Renal cortical epithelial cell (primary cell): Measurements from ENCODE around the gene TRPM4. TPM values are rescaled to one million over a fixed set of nuclear protein-coding genes. Genes with fewer than 3 reads are reported as not detected.

Experiments used
- DNase-seq: peaks from one replicate; pipeline ENCODE4 v3.0.0-alpha.2; 2011; ENCODE audit warnings: low read depth
- total RNA-seq: library from RNA; depleted of rRNA; stranded (reverse); fragments of >200 nt; gene quantifications from 2 replicates; pipeline ENCODE4 v1.2.3, GENCODE V29; 2014

TRPM4 gene
- total RNA-seq, 1 donor from 2014 or later: 30.4 TPM

- DNase-seq: no peak
These were observed 73.8 kb downstream of the TRPM4 start for GRCh38 chr19:49231389-49231788.

- DNase-seq: no peak
These were observed 74.2 kb downstream of the TRPM4 start for GRCh38 chr19:49231804-49232203.

GRCh38 chr19:49233163-49233562 is 75.6 kb downstream of the TRPM4 start:
- DNase-seq: no peak

- DNase-seq: no peak
These were observed 84.2 kb downstream of the TRPM4 start for GRCh38 chr19:49241769-49242168.

- no peak for DNase-seq
These were observed 85.5 kb downstream of the TRPM4 start for GRCh38 chr19:49243129-49243528.

GRCh38 chr19:49243726-49244125 is 86.1 kb downstream of the TRPM4 start:
- DNase-seq: no peak

- no peak for DNase-seq
These were observed 86.7 kb downstream of the TRPM4 start for GRCh38 chr19:49244256-49244655.

GRCh38 chr19:49247676-49248075 is 90.1 kb downstream of the TRPM4 start:
- DNase-seq: no peak

GRCh38 chr19:49249933-49250332 is 92.3 kb downstream of the TRPM4 start:
- DNase-seq: no peak

- no peak for DNase-seq
These were observed 98.1 kb downstream of the TRPM4 start for GRCh38 chr19:49255674-49256073.

GRCh38 chr19:49256691-49257090 is 99.1 kb downstream of the TRPM4 start:
- DNase-seq: no peak

Other genes with a start within 250 kb of the TRPM4 start
- gene DHDH, start 224.1 kb upstream of the TRPM4 start, total RNA-seq: 0.10 and 1.7 TPM in 2 replicates
- 101 and 135 TPM in 2 replicates for gene BAX, start 202.9 kb upstream of the TRPM4 start, total RNA-seq
- 1,420 and 1,436 TPM in 2 replicates for gene FTL, start 192.5 kb upstream of the TRPM4 start, total RNA-seq
- 42.9 and 72.1 TPM in 2 replicates for gene GYS1, start 164.5 kb upstream of the TRPM4 start, total RNA-seq
- 170 and 313 TPM in 2 replicates for gene RUVBL2, start 163.9 kb upstream of the TRPM4 start, total RNA-seq
- gene LHB, start 140.7 kb upstream of the TRPM4 start, total RNA-seq: 0.25 TPM in 1 of 2 replicates, not detected in the other
- gene CGB3, start 133.5 kb upstream of the TRPM4 start, total RNA-seq: not detected in 2 replicates
- gene CGB2, start 125.9 kb upstream of the TRPM4 start, total RNA-seq: 1.0 TPM in 1 of 2 replicates, not detected in the other
- gene CGB1, start 120.9 kb upstream of the TRPM4 start, total RNA-seq: 1.4 TPM in 1 of 2 replicates, not detected in the other
- not detected in 2 replicates for gene CGB5, start 113.9 kb upstream of the TRPM4 start, total RNA-seq
- 1.2 TPM in 1 of 2 replicates, not detected in the other for gene CGB8, start 108.7 kb upstream of the TRPM4 start, total RNA-seq
- gene CGB7, start 100.0 kb upstream of the TRPM4 start, total RNA-seq: 0.25 and 0.35 TPM in 2 replicates
- gene NTF4, start 93.0 kb upstream of the TRPM4 start, total RNA-seq: 0.25 and 0.52 TPM in 2 replicates
- not detected in 2 replicates for gene KCNA7, start 85.1 kb upstream of the TRPM4 start, total RNA-seq
- gene SNRNP70, start 72.3 kb upstream of the TRPM4 start, total RNA-seq: 82.8 and 138 TPM in 2 replicates
- 2.5 and 7.5 TPM in 2 replicates for gene LIN7B, start 43.4 kb upstream of the TRPM4 start, total RNA-seq
- gene C19orf73, start 38.6 kb upstream of the TRPM4 start, total RNA-seq: 0.45 TPM in 1 of 2 replicates, not detected in the other
- 2.6 and 3.6 TPM in 2 replicates for gene PPFIA3, start 38.2 kb upstream of the TRPM4 start, total RNA-seq
- gene HRC, start 2.4 kb upstream of the TRPM4 start, total RNA-seq: not detected in 2 replicates
- 0.25 TPM in 1 of 2 replicates, not detected in the other for gene SLC6A16, start 167.4 kb downstream of the TRPM4 start, total RNA-seq
- gene CD37, start 177.6 kb downstream of the TRPM4 start, total RNA-seq: not detected in 2 replicates
- 28.0 and 34.2 TPM in 2 replicates for gene TEAD2, start 204.6 kb downstream of the TRPM4 start, total RNA-seq
- gene DKKL1, start 206.1 kb downstream of the TRPM4 start, total RNA-seq: 0.17 and 0.35 TPM in 2 replicates
- gene KASH5, start 230.5 kb downstream of the TRPM4 start, total RNA-seq: not detected in 2 replicates